ENCODE results near the gene EFCAB8.
"Not testable (repeated sequence)": the region's sequence is repeated elsewhere in the genome, so short reads cannot be mapped to it uniquely, and the experiment has no call there.

The EFCAB8 gene

GRCh38 chr20:32914031-32914430 lies 55.3 kb downstream of the EFCAB8 start:
- FAIRE-seq: no peak

DNA sequence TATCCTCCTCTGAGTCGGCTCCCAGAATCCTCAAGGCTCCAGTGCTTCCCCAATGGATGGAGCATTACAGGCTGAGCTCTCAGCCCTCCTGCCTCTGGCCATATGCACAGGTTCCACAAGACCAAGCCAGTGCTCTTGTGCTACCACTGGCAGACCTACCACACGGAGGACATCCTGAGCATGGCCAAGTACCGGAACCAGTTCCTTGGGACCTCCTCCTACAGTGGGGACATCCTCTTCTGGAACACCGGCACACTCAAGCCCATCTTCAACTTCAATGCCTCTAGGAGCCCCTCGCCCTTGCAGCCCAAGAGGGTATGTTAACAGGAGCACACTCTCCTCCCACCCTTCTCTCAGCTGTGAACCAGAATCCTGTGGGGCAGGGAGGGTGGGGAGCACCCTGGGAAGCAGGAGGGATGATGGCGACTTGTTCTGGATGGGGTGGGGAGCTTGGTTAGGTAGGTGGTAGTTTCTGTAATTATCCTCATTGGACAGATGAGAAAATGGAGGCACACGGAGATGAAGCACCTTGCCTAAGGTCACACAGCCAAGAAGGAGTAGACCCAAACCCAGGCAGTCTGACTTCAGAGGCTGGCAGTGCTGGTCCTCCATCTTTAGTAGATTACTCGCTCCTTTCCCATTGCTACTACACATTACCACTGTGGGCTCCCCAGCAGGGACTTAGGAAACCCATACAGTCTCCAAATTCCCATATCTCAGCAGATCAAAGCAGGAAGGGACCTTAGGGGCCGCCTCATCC lies 58.6 kb downstream of the EFCAB8 start:
- no peak for FAIRE-seq

- no peak for FAIRE-seq
These were observed 59.6 kb downstream of the EFCAB8 start for GRCh38 chr20:32918296-32918695.

DNA sequence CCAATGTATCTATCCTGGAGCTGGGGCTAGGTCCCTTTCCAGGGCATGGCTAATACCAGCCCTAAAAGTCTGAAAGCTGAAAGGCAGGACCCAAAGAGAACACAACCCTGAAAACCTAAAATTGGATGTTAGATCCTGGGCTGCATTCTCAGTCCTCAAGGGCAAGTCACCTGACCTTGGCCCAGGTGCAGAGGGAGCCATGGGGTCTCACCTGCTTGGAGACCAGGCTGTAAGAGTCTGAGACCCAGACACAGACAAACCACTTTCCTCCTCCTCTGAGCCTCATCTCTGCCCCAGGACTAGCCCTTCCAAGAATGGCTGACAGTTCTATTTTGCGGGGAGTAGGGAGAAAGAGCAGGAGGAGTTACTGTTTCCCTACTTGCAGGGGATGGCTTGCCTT lies 60.0 kb downstream of the EFCAB8 start:
- FAIRE-seq: no peak

DNA sequence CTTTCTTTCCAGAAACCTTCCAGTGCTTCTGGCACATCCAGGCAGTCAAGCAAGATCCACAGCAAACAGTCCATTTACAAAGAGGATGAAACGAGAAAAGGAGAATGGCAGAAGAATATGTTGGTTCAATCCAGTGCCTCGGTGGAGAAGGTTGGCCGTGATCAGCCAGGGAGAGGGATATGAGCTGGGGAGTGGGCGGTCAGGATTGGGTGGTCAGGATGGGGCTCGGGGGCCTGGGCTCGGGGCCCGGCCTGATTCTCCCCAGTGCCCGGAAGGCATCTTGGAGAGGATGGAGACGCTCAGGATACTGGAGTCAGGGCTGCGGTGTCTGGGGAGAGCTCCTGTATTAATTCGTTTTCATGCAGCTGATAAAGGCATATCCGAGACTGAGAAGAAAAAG lies 61.3 kb downstream of the EFCAB8 start:
- no peak for FAIRE-seq

GRCh38 chr20:32920530-32921298 lies 62.0 kb downstream of the EFCAB8 start:
- no peak for FAIRE-seq

DNA sequence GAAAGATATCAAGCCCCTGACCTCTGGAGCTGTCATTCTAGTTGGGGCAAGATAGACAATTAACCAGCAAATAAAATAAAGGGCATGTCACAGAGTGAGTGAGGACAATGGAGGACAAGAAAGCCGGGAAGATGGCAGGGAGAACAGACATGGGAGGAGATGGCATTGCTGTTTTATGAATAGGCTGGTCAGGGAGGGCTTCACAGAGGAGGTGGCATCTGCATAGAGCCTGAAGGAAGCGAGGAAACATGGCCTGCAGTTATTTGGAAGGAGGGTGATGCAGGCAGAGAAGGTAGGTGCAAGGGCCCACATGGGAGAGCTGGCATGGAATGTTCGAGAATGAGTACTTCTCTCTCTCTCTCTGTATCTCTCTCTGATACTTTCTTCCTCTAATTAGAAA lies 63.7 kb downstream of the EFCAB8 start:
- no peak for FAIRE-seq

DNA sequence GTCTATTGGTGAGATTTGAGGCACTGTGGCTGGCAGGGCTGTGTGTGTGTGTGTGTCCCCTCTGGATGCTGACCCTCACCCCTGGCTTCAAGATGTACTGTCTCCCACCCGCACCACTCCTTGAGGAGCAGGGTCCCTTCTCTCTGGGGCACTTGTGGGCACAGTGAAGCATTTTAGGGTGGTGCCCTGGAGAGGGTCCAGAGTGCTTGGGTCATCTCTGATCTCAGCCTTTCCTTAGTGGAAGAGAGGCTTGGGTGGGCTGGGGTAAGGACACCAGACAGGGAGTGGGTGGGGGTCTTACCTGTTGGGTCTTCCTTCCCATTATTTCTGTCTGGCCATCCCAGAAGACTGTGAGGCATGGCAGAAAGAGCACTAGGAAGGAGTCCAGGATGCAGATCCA lies 66.1 kb downstream of the EFCAB8 start:
- no peak for FAIRE-seq

DNA sequence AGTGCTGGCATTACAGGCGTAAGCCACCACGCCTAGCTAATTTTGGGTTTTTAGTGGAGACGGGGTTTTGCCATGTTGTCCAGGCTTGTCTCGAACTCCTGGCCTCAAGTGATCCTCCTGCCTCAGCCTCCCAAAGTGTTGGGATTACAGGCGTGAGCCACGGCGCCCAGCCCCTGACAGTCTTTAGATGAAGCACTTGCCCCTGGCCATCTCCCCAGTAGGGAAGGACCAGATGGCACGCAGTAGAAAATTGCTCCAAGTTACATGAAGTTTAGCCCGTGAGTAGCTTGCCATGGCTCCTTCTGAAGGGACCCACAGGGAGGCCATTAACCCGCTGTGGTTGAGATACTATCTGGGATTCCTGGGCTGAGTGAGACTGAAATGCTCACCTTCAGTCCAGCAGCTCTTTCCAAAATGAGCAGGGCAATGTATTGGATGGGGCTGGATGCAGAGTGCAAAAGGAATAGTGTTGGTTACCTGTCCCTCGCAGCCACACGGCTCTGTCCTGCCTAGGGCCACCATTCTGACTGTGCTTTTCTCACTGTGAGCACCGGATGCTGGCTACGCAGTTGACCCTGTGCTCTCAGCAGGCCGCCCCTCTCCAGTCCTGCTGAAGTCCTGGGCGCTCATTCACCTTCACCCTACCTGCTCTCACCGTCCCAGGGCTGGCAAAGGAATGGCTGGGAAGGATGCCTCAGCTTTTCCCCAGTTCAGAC lies 66.9 kb downstream of the EFCAB8 start:
- FAIRE-seq: no peak

DNA sequence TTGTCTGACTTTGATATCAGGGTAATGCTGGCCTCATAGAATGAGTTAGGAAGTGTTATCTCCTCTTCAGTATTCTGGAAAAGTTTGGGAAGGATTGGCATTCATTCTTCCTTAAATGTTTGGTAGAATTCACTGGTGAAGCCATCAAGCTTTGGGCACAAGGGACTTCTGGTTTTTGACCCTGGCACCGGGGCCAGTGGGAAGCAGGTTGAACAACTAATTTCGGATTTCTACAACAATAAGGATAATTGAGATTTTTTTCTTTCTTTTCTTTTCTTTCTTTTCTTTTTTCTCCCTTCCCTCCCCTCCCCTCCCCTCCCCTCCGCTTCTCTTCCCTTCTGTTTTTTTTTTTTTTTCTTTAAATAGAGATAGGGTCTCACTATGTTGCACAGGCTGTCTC lies 70.4 kb downstream of the EFCAB8 start:
- FAIRE-seq: no peak

DNA sequence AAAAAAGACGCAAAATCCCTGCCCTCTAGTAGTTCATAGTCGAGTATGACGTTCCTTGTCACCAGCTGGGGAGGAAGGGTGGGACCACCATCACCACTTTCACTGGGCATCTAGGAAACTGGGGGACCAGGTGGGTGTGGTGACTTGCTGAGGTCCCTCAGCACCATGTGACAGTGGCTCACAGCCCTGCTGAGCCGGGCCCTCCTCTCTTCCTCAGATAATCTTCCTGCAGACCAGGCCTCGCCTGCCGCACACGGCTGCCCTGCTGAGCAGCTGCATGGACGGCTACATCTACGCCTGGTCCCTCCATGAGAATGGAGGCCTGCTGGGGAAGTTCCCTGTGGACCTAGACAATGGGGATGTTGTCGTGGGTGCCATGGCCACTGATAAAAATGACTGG lies 71.5 kb downstream of the EFCAB8 start:
- FAIRE-seq: no peak

- no peak for FAIRE-seq
These were observed 72.0 kb downstream of the EFCAB8 start for GRCh38 chr20:32930701-32931100.

DNA sequence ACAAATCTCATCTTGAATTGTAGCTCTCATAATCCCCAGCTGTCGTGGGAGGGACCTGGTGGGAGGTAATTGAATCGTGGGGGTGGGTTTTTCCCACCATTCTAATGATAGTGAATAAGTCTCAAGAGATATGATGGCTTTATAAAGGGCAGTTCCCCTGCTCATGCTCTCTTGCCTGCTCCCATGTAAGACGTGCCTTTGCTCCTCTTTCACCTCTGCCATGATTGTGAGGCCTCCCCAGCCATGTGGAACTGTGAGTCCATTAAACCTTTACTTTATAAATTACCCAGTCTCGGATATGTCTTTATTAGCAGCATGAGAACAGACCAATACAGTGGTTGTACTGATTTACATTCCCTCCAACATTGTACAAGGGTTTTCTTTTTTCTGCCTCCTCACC lies 75.9 kb downstream of the EFCAB8 start:
- FAIRE-seq: no peak

DNA sequence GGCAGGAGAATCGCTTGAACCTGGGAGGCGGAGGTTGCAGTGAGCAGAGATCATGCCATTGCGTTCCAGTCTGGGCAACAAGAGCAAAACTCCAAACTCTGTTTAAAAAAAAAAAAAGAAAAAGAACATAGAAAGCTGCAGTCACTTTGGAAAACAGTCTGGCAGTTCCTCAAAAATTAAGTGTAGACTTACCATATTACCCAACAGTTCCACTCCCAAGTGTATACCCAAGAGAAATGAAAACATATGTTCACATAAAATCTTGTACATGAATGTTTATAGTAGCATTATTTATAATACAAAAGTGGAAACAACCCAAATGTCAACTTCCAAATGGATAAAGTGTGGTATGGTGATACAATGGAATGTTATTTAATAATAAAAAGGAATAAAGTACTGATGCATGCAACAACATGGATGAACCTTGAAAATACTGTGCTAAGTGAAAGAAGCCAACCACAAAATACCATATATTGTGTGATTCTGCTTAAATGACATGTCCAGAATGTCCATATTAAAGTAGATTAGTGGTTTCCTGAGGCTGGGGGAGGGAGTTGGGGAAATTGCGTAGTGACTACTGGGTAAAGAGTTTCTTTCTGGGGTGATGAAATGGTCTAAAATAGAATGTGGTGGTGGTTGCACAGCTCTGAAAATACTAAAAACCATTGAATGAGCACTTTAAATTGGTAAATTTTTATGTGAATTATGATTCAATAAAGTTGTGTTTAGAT lies 82.6 kb downstream of the EFCAB8 start:
- no peak for FAIRE-seq

DNA sequence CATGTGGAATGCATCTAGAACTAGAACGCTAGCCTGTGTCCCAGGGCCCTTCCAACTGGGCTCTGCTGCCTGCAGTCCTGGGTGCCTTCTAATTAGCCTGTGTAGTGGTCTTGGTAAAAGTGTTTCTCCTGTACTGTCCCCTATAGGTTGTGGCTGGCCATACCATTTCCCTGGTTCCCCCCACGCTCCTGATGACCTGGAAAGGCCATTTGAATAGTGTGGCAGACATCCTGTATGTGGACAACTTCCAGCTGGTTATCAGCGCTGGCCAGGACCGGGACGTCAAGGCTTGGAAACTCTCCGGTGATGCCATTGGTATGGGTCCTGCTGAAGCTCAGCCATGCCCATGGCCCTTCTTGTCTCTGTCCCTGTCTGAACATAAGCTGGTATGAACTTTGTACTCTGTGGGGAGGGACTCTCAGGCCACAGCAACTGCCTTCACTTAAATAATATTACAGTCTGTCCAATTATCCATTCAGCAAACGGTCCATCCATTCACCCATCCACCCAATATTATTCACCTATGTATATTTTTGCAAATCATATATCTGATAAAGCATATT lies 84.8 kb downstream of the EFCAB8 start:
- no peak for FAIRE-seq

DNA sequence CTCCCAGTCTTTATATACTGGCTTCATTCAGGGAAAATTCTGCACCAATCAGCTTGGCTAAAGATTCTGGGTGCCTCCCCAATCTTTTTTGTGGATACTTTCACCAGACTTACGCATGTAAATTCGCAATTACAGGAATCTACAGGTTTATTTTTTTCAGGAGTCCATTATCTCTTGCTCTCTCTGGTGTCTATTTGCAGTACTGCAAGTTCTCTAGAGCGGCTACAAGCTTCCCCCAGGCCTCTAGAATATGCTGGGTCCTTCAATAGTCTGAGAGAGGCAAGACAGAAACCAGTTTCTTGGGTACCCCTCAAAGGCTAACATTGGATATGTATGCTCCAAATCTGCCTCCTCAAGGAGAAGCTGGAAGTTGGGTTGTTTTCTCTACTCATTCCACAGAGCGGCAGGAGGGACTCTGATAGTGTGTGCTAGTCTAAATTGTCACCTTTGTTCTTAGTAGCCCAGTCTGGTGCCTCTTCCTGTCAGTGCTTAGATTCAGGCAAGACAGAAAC lies 87.0 kb downstream of the EFCAB8 start:
- no peak for FAIRE-seq

DNA sequence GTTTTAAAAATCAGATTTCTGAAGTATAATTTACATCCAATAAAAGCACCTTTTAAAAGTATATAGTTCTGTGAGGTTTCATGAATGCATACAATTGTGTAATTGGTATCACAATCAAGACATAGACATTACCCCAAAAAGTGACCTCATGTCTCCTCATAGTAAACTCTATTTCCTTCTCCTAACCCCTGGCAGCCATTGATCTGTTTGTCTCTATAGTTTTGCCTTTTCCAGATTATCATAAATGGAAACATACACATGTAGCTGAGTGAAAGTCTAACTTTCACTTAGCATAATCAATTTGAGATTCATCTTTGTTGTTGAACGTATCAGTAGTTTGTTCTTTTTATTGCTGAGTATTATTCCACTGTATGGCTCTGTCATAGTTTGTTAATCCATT lies 87.9 kb downstream of the EFCAB8 start:
- FAIRE-seq: no peak

GRCh38 chr20:32950539-32950938 lies 91.8 kb downstream of the EFCAB8 start:
- FAIRE-seq: not testable (repeated sequence)

GRCh38 chr20:32957459-32957858 lies 98.7 kb downstream of the EFCAB8 start:
- no peak for FAIRE-seq

DNA sequence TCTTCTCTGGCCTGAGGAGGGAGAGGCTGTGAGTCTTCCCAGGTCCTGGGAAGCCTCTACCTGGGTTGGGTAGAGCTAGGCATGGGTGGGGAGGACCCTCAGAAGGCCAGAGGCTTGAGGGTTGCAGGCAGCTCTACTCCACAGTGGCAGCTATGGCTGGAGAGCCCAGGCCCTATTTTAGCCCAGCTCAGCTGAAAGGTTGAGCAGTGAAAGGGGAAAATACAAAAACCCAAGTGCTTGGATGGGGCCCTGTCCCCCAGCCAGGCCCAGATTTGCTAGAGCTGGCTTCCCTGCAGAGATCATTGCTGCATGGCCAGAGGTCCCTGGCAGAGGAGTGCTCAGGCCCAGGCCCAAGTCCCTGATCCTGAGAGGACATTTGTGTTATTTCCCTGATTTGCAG lies 99.9 kb downstream of the EFCAB8 start:
- no peak for FAIRE-seq

- no peak for FAIRE-seq
These were observed 100.9 kb downstream of the EFCAB8 start for GRCh38 chr20:32959351-32960221.

DNA sequence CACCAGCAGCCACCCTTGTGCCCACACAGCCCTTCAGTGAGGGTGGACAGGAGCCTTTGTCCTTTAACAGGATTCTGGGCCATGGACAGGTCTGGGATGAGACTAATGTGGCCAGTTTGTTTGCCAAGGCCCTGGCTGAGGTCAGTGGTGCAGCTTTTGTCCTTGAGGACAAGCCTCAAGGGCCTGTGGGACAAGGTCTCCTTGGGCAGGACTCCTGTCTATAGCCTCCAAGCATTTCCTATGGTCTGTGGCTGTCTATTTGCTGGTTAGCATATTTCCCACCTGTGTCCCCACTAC lies 101.4 kb downstream of the EFCAB8 start:
- FAIRE-seq: no peak
